HG03442 (cell line): ENCODE results near the gene USP16.

Source experiments
- ATAC-seq: cut with Tn5 transposase; IDR thresholded peaks from one replicate; pipeline ENCODE4 v1.9.1; 2021; ENCODE audit warnings: mild to moderate bottlenecking, moderate library complexity; ENCODE audit not compliant: unreplicated experiment

Gene USP16

GRCh38 chr21:29080454-29080941, 56.0 kb downstream of the USP16 start:
- ATAC-seq, result no peak

DNA sequence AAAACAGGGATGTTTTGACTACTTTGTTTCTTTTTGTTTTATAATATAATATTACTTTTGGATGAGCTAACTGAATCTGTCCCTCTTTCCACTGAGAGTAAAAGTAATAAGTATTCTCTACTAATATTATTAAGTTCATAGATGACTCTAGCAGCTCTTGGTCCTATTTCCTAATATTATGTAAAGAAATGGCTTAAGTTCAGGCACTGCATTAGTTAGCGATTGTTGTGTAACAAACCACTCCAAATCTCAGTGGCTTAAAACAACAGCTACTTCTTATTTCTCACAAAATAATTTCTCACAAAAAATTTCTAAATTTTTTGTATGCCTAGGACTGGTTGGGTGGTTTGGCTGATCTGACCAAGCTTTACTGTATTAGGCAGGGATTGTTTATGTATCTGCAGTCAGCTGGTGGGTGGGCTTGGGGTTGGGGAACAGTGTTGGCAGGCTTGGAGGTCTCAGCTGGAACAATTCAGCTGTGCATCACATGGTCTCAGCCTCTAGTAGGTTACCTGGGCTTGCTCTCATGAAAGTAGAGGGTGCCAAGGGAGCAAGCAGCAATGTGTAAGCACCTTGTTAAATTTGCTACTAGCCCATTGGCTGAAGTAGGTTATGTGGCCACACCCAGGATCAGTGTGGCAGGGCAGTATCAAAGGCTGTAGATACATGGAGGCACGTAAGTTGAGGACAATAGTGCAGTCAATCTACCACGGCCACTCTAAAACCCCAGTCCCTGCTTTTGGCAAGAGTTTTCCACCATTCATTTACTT, 57.8 kb downstream of the USP16 start:
- ATAC-seq, result no peak

- no peak for ATAC-seq
These were observed 58.8 kb downstream of the USP16 start for GRCh38 chr21:29083306-29083705.

- no peak for ATAC-seq
These were observed 59.9 kb downstream of the USP16 start for GRCh38 chr21:29084372-29084771.

- no peak for ATAC-seq
These were observed 60.8 kb downstream of the USP16 start for GRCh38 chr21:29085106-29085752.

GRCh38 chr21:29091033-29091432, 66.6 kb downstream of the USP16 start:
- no peak for ATAC-seq

DNA sequence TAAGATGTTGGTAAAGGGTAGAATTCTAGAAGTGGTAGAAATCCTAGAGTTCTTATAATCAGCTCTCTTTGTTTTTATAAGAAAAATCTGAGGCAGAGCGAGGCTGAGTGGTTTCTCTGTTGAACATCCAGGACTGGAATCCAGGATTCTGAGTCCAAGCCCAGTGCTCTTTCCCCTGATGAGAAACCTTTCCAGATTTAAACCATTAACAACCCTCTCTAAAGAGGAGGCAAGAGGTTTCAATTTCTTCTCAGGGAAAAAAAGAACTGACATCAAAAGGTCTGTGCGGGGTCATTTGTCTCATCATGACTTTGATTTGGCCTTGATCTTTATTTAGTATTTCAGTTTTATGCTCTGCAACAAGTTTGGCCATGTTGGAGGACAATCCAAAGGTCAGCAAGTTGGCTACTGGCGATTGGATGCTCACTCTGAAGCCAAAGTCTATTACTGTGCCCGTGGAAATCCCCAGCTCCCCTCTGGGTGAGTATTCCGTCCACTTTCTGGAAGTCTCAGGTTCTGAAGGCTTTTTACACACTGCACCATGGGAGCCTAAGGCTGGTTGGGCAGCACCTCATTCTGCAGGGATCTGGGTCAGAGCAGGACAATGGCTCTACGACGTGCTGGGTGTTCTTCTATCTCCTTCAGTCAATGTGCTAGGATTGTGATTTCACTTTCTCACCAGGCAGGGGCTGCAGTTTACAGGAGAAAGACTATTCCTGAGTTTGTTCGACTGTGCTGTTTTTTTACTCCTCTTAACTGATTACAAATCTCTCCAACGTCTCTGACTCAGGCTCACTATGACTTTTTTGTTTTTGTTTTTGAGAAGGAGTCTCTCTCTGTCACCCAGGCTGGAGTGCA, 67.9 kb downstream of the USP16 start:
- no peak for ATAC-seq

GRCh38 chr21:29096218-29097015, 71.9 kb downstream of the USP16 start:
- ATAC-seq, result no peak

DNA sequence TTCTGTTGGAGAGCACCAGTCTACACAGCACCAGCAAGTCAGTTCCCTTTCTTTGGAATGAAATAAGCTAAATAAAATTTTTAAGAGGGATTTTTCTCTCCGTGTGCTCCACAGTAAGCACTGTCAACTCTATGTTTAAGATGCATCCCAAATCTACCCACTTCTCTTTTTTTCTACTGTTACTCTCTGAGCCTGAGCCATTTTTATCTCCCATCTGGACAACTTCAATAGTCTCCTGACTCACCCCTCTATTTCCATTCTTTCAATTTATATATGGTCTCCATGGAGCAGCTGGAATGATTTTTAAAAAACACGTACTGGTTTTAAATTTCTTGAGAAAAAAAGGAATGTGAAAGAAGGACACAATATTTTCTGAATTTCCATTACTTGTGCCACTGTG, 73.7 kb downstream of the USP16 start:
- ATAC-seq, result no peak

GRCh38 chr21:29102791-29103257, 78.4 kb downstream of the USP16 start:
- no peak for ATAC-seq
